GM12878 (cell line): ENCODE data around the gene SQSTM1. TPM values are rescaled to one million over a fixed set of nuclear protein-coding genes. Genes with fewer than 3 reads are reported as not detected.

ENCODE experiments used
- ATAC-seq: fragments of 200-7000 bp; cut with Tn5 transposase; 3 replicates; pipeline ENCODE4 v1.9.1; 2020; ENCODE audit warnings: mild to moderate bottlenecking, moderate library complexity
- BruUV-seq: library from RNA; stranded (reverse); fragments of 400-500 nt; replicated peaks from 2 replicates; lab custom pipeline; 2021; lab: Mats Ljungman, UMichigan
- CTCF ChIA-PET: fragments of 300-600 bp; sonication (Branson Sonifier 250); formaldehyde crosslinking; extraction: SDS; loops from one replicate; lab custom pipeline; 2021; ENCODE audit warnings: inconsistent platforms; lab: Yijun Ruan, JAX
- POLR2A ChIA-PET: fragments of 350-600 bp; formaldehyde crosslinking; extraction: SDS; loops from one replicate; lab custom pipeline; 2021; ENCODE audit warnings: inconsistent platforms; lab: Charles Lee
- RAD21 ChIA-PET: fragments of 300-600 bp; sonication (Branson Sonifier 250); formaldehyde crosslinking; loops from one replicate; lab custom pipeline; 2023; ENCODE audit warnings: antibody characterized with exemption; ENCODE audit not compliant: unreplicated experiment; lab: Charles Lee
- SMC1A ChIA-PET: fragments of 300-600 bp; sonication (Branson Sonifier 250); formaldehyde crosslinking; loops from one replicate; lab custom pipeline; 2023; ENCODE audit not compliant: unreplicated experiment, uncharacterized antibody; lab: Charles Lee
- DNase-seq: peaks from one replicate; pipeline ENCODE4 v3.0.0-alpha.2; 2011; ENCODE audit warnings: low read depth, low spot score
- FAIRE-seq: peaks from 3 replicates; lab custom pipeline; 2011; peaks lifted over from hg19 to GRCh38; lab: Jason Lieb, UNC
- H2AFZ ChIP-seq: 2 replicates; pipeline ENCODE4 v1.6.0; 2011; ENCODE audit warnings: low read depth, low read length, control low read depth; ENCODE audit not compliant: control insufficient read depth
- H3K27ac ChIP-seq: 2 replicates; pipeline ENCODE4 v1.5.1; 2011; ENCODE audit warnings: control low read depth; ENCODE audit not compliant: control insufficient read depth, insufficient read depth
- H3K27me3 ChIP-seq, 2 experiments: replicated peaks in 1 of 2; 2 replicates each; pipeline versions ENCODE4 v1.6.0 to v1.6.1; 2011; ENCODE audit warnings: low read length in 1 of 2; ENCODE audit not compliant: control insufficient read depth in 2 of 2, insufficient read depth in 2 of 2
- H3K36me3 ChIP-seq, 2 experiments: 2 replicates each; pipeline ENCODE4 v1.5.1; 2011; ENCODE audit warnings: low read length in 1 of 2; ENCODE audit not compliant: control insufficient read depth in 2 of 2, insufficient read depth in 2 of 2
- H3K4me1 ChIP-seq: 2 replicates; pipeline ENCODE4 v1.6.1; 2011; ENCODE audit warnings: mild to moderate bottlenecking, low read length, moderate library complexity, mixed read lengths; ENCODE audit not compliant: control insufficient read depth, insufficient read depth
- H3K4me2 ChIP-seq: 2 replicates; pipeline ENCODE4 v1.6.0; 2011; ENCODE audit warnings: control low read depth; ENCODE audit not compliant: control insufficient read depth, insufficient read depth
- H3K4me3 ChIP-seq: fragments of 200-600 bp; sonication (generic); 2 replicates; pipeline ENCODE4 v1.5.1; 2016
- H3K79me2 ChIP-seq: 2 replicates; pipeline ENCODE4 v1.6.0; 2011; ENCODE audit warnings: low read length; ENCODE audit not compliant: control insufficient read depth, insufficient read depth
- H3K9ac ChIP-seq: 2 replicates; pipeline ENCODE4 v1.8.0; 2011; ENCODE audit warnings: low read length, control low read depth, mixed read lengths; ENCODE audit not compliant: control insufficient read depth, insufficient read depth
- H3K9me3 ChIP-seq: replicated peaks from 3 replicates; pipeline ENCODE4 v1.5.1; 2011; ENCODE audit warnings: mild to moderate bottlenecking, low read length; ENCODE audit not compliant: control insufficient read depth, insufficient read depth
- H4K20me1 ChIP-seq: 2 replicates; pipeline ENCODE4 v1.6.0; 2011; ENCODE audit not compliant: control insufficient read depth, insufficient read depth
- CHD4 ChIP-seq: fragments of 200-600 bp; sonication (generic); IDR thresholded peaks from 2 replicates; pipeline ENCODE4 v1.6.1; 2016; ENCODE audit warnings: mild to moderate bottlenecking
- RELA ChIP-seq: fragments of 450-650 bp; IDR thresholded peaks from 2 replicates; pipeline ENCODE4 v1.8.0; 2014; ENCODE audit warnings: borderline replicate concordance; ENCODE audit not compliant: partially characterized antibody
- SIX5 ChIP-seq: IDR thresholded peaks from 2 replicates; pipeline ENCODE4 v1.6.1; 2011; ENCODE audit warnings: mild to moderate bottlenecking, low read depth, low read length, moderate library complexity; ENCODE audit not compliant: severe bottlenecking
- ZNF217 ChIP-seq: fragments of 450-650 bp; IDR thresholded peaks from 2 replicates; pipeline ENCODE4 v1.6.1; 2017; ENCODE audit warnings: antibody characterized with exemption, mild to moderate bottlenecking
- WGBS: methylation state at CpG from one replicate; pipeline ENCODE4 v1.1.6; 2016; ENCODE audit warnings: low lambda C conversion rate; ENCODE audit not compliant: insufficient replicate concordance, insufficient coverage; ENCODE audit errors: missing lambda C conversion rate; 5-methylcytosine and 5-hydroxymethylcytosine counted together
- in situ Hi-C: fragments of 300-500 bp; cut with MboI; formaldehyde crosslinking; loops from 9 replicates; pipeline ENCODE4 v1.14.3; 2018; ENCODE audit warnings: mixed read lengths
- intact Hi-C: fragments of 100-400 bp; cut with micrococcal nuclease; formaldehyde crosslinking; loops from one replicate; pipeline ENCODE4 v1.14.2; 2022; ENCODE audit not compliant: unreplicated experiment
- polyA plus RNA-seq, 11 experiments: library from polyadenylated mRNA; depleted of rRNA in 4 of 11; unstranded in 6 of 11; stranded (reverse) in 5 of 11; fragments of >200 nt; fragmentation: Nextera tagmentation in 4 of 11; fragmentation: Illumina TruSeq in 1 of 11; extraction: Ambion mirVana in 4 of 11; extraction: Trizol in 1 of 11; gene quantifications; 1 replicate in 1 of 11; 2 replicates in 10 of 11; pipeline versions ENCODE4 v1.2.1 to v1.2.3, GENCODE V29; 2011 to 2016; ENCODE audit warnings: inconsistent platforms in 2 of 11, missing spikeins in 2 of 11, low read depth in 1 of 11
- total RNA-seq, 4 experiments: library from RNA; depleted of rRNA in 3 of 4; stranded (reverse); fragments of >200 nt in 3 of 4; fragmentation: Illumina TruSeq in 1 of 4; extraction: Trizol in 1 of 4; gene quantifications; 2 replicates each; pipeline versions ENCODE4 v1.2.1 to v1.2.3, GENCODE V29; 2013 to 2021
- TF ChIP-seq, protein P1 (sequence below): fragments of 450-650 bp; IDR thresholded peaks from 2 replicates; pipeline ENCODE4 v1.6.1; 2017; ENCODE audit warnings: borderline replicate concordance
- TF ChIP-seq, protein P2 (sequence below): fragments of 450-650 bp; IDR thresholded peaks from 2 replicates; pipeline ENCODE4 v1.6.1; 2017; ENCODE audit warnings: mild to moderate bottlenecking, low read depth, inconsistent platforms; ENCODE audit not compliant: poor library complexity, severe bottlenecking
- TF ChIP-seq, protein P3 (sequence below): IDR thresholded peaks from 2 replicates; pipeline ENCODE4 v1.6.1; 2011; ENCODE audit warnings: borderline replicate concordance, low read depth, mild to moderate bottlenecking, moderate library complexity, mixed read lengths, low read length; ENCODE audit not compliant: insufficient read depth; ENCODE audit errors: extremely low read length
- TF ChIP-seq, protein P4 (sequence below): IDR thresholded peaks from 2 replicates; pipeline ENCODE4 v1.6.1; 2012; ENCODE audit warnings: improper control_type of control experiment, low read depth, low read length; ENCODE audit not compliant: insufficient replicate concordance

SQSTM1 gene
- total and polyA plus RNA-seq, 10 of the 15 experiments (the other 5 are each of a cell fraction or from before 2014, with no cell fraction given) = 6.3 to 138 (median 62.1) TPM

DNA sequence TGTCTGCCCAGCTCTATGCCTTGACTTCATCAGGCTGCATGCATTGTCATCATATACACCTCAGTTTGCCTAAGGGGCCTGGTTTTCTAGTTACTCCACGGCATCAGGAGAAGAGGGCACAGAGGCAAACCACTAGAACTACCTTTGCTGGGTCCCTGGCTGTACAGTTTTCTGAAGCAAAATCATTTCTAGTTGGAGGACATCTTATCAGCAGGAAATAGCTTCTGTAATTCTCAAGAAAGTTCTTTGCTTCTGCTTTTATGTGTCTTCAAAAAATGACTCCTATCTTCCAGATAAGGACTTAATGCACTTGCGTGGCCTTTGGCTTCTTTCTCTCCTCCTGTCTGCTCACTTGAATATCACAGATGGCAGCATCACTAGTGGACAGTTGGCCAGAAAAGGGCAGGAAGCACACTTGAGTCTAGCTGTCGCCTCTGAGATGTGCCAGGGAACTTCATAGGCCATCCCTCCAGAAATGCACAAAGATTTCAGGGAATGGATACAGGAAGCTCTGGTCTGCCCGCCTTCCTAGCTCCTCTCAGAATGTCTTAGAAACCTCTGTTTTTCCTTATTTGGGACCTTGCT lies 49.3 kb upstream of the SQSTM1 start:
- no peak overlapping the region for H3K4me2 ChIP-seq
- H3K9ac ChIP-seq = no peak overlapping the region
- no peak for ATAC-seq
- in situ Hi-C loops = no loop called here
- H3K4me1 ChIP-seq = no peaks in the 10 kb centered on the region
- no peak for DNase-seq
- intact Hi-C loops = no loop called here
- TF ChIP-seq ZNF217 = no peak
- TF ChIP-seq SIX5 = no peak
- TF ChIP-seq, protein P1, sequence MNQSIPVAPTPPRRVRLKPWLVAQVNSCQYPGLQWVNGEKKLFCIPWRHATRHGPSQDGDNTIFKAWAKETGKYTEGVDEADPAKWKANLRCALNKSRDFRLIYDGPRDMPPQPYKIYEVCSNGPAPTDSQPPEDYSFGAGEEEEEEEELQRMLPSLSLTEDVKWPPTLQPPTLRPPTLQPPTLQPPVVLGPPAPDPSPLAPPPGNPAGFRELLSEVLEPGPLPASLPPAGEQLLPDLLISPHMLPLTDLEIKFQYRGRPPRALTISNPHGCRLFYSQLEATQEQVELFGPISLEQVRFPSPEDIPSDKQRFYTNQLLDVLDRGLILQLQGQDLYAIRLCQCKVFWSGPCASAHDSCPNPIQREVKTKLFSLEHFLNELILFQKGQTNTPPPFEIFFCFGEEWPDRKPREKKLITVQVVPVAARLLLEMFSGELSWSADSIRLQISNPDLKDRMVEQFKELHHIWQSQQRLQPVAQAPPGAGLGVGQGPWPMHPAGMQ = no peak
- TF ChIP-seq, protein P2, sequence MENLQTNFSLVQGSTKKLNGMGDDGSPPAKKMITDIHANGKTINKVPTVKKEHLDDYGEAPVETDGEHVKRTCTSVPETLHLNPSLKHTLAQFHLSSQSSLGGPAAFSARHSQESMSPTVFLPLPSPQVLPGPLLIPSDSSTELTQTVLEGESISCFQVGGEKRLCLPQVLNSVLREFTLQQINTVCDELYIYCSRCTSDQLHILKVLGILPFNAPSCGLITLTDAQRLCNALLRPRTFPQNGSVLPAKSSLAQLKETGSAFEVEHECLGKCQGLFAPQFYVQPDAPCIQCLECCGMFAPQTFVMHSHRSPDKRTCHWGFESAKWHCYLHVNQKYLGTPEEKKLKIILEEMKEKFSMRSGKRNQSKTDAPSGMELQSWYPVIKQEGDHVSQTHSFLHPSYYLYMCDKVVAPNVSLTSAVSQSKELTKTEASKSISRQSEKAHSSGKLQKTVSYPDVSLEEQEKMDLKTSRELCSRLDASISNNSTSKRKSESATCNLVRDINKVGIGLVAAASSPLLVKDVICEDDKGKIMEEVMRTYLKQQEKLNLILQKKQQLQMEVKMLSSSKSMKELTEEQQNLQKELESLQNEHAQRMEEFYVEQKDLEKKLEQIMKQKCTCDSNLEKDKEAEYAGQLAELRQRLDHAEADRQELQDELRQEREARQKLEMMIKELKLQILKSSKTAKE = no peak
- no peak for TF ChIP-seq CHD4
- TF ChIP-seq, protein P3, sequence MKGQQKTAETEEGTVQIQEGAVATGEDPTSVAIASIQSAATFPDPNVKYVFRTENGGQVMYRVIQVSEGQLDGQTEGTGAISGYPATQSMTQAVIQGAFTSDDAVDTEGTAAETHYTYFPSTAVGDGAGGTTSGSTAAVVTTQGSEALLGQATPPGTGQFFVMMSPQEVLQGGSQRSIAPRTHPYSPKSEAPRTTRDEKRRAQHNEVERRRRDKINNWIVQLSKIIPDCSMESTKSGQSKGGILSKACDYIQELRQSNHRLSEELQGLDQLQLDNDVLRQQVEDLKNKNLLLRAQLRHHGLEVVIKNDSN = no peak
- TF ChIP-seq, protein P4, sequence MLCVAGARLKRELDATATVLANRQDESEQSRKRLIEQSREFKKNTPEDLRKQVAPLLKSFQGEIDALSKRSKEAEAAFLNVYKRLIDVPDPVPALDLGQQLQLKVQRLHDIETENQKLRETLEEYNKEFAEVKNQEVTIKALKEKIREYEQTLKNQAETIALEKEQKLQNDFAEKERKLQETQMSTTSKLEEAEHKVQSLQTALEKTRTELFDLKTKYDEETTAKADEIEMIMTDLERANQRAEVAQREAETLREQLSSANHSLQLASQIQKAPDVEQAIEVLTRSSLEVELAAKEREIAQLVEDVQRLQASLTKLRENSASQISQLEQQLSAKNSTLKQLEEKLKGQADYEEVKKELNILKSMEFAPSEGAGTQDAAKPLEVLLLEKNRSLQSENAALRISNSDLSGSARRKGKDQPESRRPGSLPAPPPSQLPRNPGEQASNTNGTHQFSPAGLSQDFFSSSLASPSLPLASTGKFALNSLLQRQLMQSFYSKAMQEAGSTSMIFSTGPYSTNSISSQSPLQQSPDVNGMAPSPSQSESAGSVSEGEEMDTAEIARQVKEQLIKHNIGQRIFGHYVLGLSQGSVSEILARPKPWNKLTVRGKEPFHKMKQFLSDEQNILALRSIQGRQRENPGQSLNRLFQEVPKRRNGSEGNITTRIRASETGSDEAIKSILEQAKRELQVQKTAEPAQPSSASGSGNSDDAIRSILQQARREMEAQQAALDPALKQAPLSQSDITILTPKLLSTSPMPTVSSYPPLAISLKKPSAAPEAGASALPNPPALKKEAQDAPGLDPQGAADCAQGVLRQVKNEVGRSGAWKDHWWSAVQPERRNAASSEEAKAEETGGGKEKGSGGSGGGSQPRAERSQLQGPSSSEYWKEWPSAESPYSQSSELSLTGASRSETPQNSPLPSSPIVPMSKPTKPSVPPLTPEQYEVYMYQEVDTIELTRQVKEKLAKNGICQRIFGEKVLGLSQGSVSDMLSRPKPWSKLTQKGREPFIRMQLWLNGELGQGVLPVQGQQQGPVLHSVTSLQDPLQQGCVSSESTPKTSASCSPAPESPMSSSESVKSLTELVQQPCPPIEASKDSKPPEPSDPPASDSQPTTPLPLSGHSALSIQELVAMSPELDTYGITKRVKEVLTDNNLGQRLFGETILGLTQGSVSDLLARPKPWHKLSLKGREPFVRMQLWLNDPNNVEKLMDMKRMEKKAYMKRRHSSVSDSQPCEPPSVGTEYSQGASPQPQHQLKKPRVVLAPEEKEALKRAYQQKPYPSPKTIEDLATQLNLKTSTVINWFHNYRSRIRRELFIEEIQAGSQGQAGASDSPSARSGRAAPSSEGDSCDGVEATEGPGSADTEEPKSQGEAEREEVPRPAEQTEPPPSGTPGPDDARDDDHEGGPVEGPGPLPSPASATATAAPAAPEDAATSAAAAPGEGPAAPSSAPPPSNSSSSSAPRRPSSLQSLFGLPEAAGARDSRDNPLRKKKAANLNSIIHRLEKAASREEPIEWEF = no peak
- no peak for TF ChIP-seq RELA
- ChIA-PET SMC1A (no interaction called here), RAD21 (no interaction called here), CTCF (interaction anchor here (1.1 to 2.3 kb wide), 2 partner anchors 8 to 83 kb away, joined by 4 to 17 read pairs; no protein-coding TSS in a partner anchor), POLR2A (no interaction called here)
- no peak overlapping the region for H3K4me3 ChIP-seq
- no TSS peak for BruUV-seq
- no peaks in the 10 kb centered on the region; the same call in 1 of the 2 replicates for H3K79me2 ChIP-seq
- H2AFZ ChIP-seq = no peak overlapping the region
- no peaks in the 10 kb centered on the region for H3K9me3 ChIP-seq
- H3K36me3 ChIP-seq = peaks cover 24 to 33% of the 10 kb centered on the region in 2 experiments
- no peak overlapping the region for H3K27ac ChIP-seq
- no peak for FAIRE-seq
- no peaks in the 10 kb centered on the region for H3K27me3 ChIP-seq
- H4K20me1 ChIP-seq = no peaks in the 10 kb centered on the region
- 100% methylated on average over 4 of the region's 4 CpGs for WGBS
